HCT116 (cell line): ENCODE results near the gene SLC25A39. TPM values are rescaled to one million over a fixed set of nuclear protein-coding genes. Genes with fewer than 3 reads are reported as not detected.

Experiments
- ATAC-seq: fragments of 200-7000 bp; cut with Tn5 transposase; 2 replicates; pipeline ENCODE4 v1.9.1; 2020; ENCODE audit warnings: mild to moderate bottlenecking, moderate library complexity
- BruUV-seq: library from RNA; stranded (reverse); fragments of 400-500 nt; replicated peaks from 2 replicates; lab custom pipeline; 2021; lab: Mats Ljungman, UMichigan
- CTCF ChIA-PET: fragments of 300-600 bp; sonication (Branson Sonifier 250); formaldehyde crosslinking; loops from one replicate; lab custom pipeline; 2021; ENCODE audit warnings: antibody characterized with exemption; lab: Charles Lee
- POLR2A ChIA-PET: fragments of 300-600, 350-600 bp; sonication (Branson Sonifier 250); formaldehyde crosslinking; loops from one replicate; lab custom pipeline; 2021; ENCODE audit warnings: antibody characterized with exemption; lab: Charles Lee
- RAD21 ChIA-PET, 2 experiments: fragments of 300-600 bp; sonication (Branson Sonifier 250); formaldehyde crosslinking; loops; one replicate each; lab custom pipeline; 2023; ENCODE audit warnings: low total read pairs in 2 of 2; ENCODE audit not compliant: uncharacterized antibody in 2 of 2, unreplicated experiment in 2 of 2, low non-redundant PET in 1 of 2; lab: Charles Lee
- DNase-seq: peaks from one replicate; pipeline ENCODE4 v3.0.0-alpha.2; 2010; ENCODE audit warnings: low read depth, low spot score
- H2AFZ ChIP-seq: fragments of 200-600 bp; shearing (Covaris generic), sonication (generic); 2 replicates; pipeline ENCODE4 v1.6.1; 2017; ENCODE audit warnings: low read depth, mixed run types, mixed read lengths, antibody characterized with exemption, low read length; ENCODE audit not compliant: poor library complexity, severe bottlenecking
- H3K27ac ChIP-seq: 2 replicates; pipeline ENCODE4 v1.5.1; 2012; ENCODE audit warnings: low read depth, low read length
- H3K27me3 ChIP-seq: fragments of 200-600 bp; sonication (generic); 2 replicates; pipeline ENCODE4 v1.6.1; 2016; ENCODE audit warnings: mixed run types, low read length, mixed read lengths; ENCODE audit not compliant: insufficient read depth
- H3K36me3 ChIP-seq, 2 experiments: fragments of 200-500 bp in 1 of 2; fragments of 200-600 bp in 1 of 2; sonication (Bioruptor generic) in 1 of 2; sonication (generic) in 1 of 2; 2 replicates each; pipeline versions ENCODE4 v1.5.1 to v1.6.1; 2014 to 2016; ENCODE audit warnings: low read length in 2 of 2, inconsistent platforms in 1 of 2, mixed read lengths in 1 of 2, mixed run types in 1 of 2; ENCODE audit not compliant: insufficient read depth in 2 of 2, control insufficient read depth in 1 of 2
- H3K4me1 ChIP-seq, 2 experiments: fragments of 200-600 bp in 1 of 2; sonication (generic) in 1 of 2; 2 replicates each; pipeline versions ENCODE4 v1.5.1 to v1.6.1; 2012 to 2017; ENCODE audit warnings: low read length in 2 of 2, inconsistent platforms in 1 of 2, mild to moderate bottlenecking in 1 of 2, mixed read lengths in 1 of 2, mixed run types in 1 of 2, moderate library complexity in 1 of 2; ENCODE audit not compliant: insufficient read depth in 2 of 2, control insufficient read depth in 1 of 2
- H3K4me2 ChIP-seq: fragments of 200-600 bp; sonication (generic); 2 replicates; pipeline ENCODE4 v1.6.1; 2017; ENCODE audit warnings: mixed run types, low read length, mixed read lengths
- H3K4me3 ChIP-seq, 2 experiments: fragments of 200-600 bp in 1 of 2; sonication (generic) in 1 of 2; replicated peaks in 1 of 2; 2 replicates each; pipeline ENCODE4 v1.5.1; 2011 to 2016; ENCODE audit warnings: low read length in 2 of 2, control low read depth in 1 of 2, low read depth in 1 of 2, mild to moderate bottlenecking in 1 of 2, mixed read lengths in 1 of 2, mixed run types in 1 of 2
- H3K79me2 ChIP-seq: fragments of 200-600 bp; sonication (generic); 2 replicates; pipeline ENCODE4 v1.6.1; 2017; ENCODE audit warnings: mild to moderate bottlenecking, mixed run types, low read length, moderate library complexity, mixed read lengths; ENCODE audit not compliant: insufficient read depth
- H3K9ac ChIP-seq: fragments of 200-600 bp; sonication (generic); 2 replicates; pipeline ENCODE4 v1.6.1; 2016; ENCODE audit warnings: low read length, mixed read lengths
- H3K9me2 ChIP-seq: fragments of 200-600 bp; sonication (generic), shearing (Covaris generic); 2 replicates; pipeline ENCODE4 v1.6.1; 2017; ENCODE audit warnings: mixed run types, mild to moderate bottlenecking, moderate library complexity; ENCODE audit not compliant: insufficient read depth
- H3K9me3 ChIP-seq, 2 experiments: fragments of 200-500 bp in 1 of 2; fragments of 200-600 bp in 1 of 2; sonication (Bioruptor generic) in 1 of 2; sonication (generic) in 1 of 2; 2 replicates each; pipeline ENCODE4 v1.6.1; 2014 to 2017; ENCODE audit warnings: low read length in 2 of 2, mixed read lengths in 2 of 2, inconsistent platforms in 1 of 2, low read depth in 1 of 2, mild to moderate bottlenecking in 1 of 2, mixed run types in 1 of 2, moderate library complexity in 1 of 2; ENCODE audit not compliant: control insufficient read depth in 1 of 2, insufficient read depth in 1 of 2
- H4K20me1 ChIP-seq: fragments of 200-600 bp; sonication (generic), shearing (Covaris generic); 2 replicates; pipeline ENCODE4 v1.6.1; 2017; ENCODE audit warnings: mixed run types, mild to moderate bottlenecking, moderate library complexity; ENCODE audit not compliant: insufficient read depth
- ATF3 ChIP-seq: IDR thresholded peaks from 2 replicates; pipeline ENCODE4 v1.6.1; 2012
- EZH2phosphoT487 ChIP-seq: fragments of 200-600 bp; IDR thresholded peaks from 2 replicates; pipeline ENCODE4 v1.6.1; 2018; ENCODE audit warnings: antibody characterized with exemption, borderline replicate concordance
- MAX ChIP-seq: IDR thresholded peaks from 2 replicates; pipeline ENCODE4 v1.6.1; 2012
- POLR2AphosphoS5 ChIP-seq: IDR thresholded peaks from 2 replicates; pipeline ENCODE4 v1.6.1; 2011; ENCODE audit warnings: mild to moderate bottlenecking, low read depth, low read length, moderate library complexity
- RAD21 ChIP-seq: IDR thresholded peaks from 2 replicates; pipeline ENCODE4 v1.6.1; 2012; ENCODE audit warnings: low read depth, mild to moderate bottlenecking
- SIN3A ChIP-seq: IDR thresholded peaks from 2 replicates; pipeline ENCODE4 v1.6.1; 2012; ENCODE audit warnings: low read depth
- SP1 ChIP-seq: IDR thresholded peaks from 2 replicates; pipeline ENCODE4 v1.6.1; 2012; ENCODE audit warnings: low read depth
- SRF ChIP-seq: IDR thresholded peaks from 2 replicates; pipeline ENCODE4 v1.6.1; 2012; ENCODE audit warnings: low read depth
- TCF7L2 ChIP-seq: IDR thresholded peaks from 2 replicates; pipeline ENCODE4 v1.7.0; 2011; ENCODE audit warnings: borderline replicate concordance, inconsistent platforms; ENCODE audit not compliant: insufficient read depth, insufficient read length; ENCODE audit errors: extremely low read depth
- YY1 ChIP-seq: IDR thresholded peaks from 2 replicates; pipeline ENCODE4 v1.6.1; 2011; ENCODE audit warnings: low read length, low read depth, moderate library complexity, mild to moderate bottlenecking; ENCODE audit not compliant: insufficient replicate concordance; ENCODE audit errors: extremely low read depth
- ZBTB33 ChIP-seq: IDR thresholded peaks from 2 replicates; pipeline ENCODE4 v1.6.1; 2011; ENCODE audit warnings: mild to moderate bottlenecking, low read length, moderate library complexity; ENCODE audit not compliant: insufficient replicate concordance; ENCODE audit errors: extremely low read depth
- ZNF274 ChIP-seq: fragments of 200-500 bp; sonication (Bioruptor generic); IDR thresholded peaks from 2 replicates; pipeline ENCODE4 v1.6.1; 2014; ENCODE audit warnings: mild to moderate bottlenecking, low read depth, low read length, inconsistent platforms
- intact Hi-C: fragments of 100-400 bp; cut with micrococcal nuclease; formaldehyde crosslinking; loops from 2 replicates; pipeline ENCODE4 v1.10.0; 2022
- total RNA-seq: library from RNA; stranded (reverse); gene quantifications from one replicate; pipeline ENCODE4 v1.2.1, GENCODE V29; 2021; ENCODE audit not compliant: unreplicated experiment
- TF ChIP-seq, protein P1 (sequence below), 3 experiments: fragments of 200-600 bp in 1 of 3; sonication (generic) in 1 of 3; IDR thresholded peaks in 2 of 3; conservative IDR thresholded peaks in 1 of 3; 2 replicates each; pipeline ENCODE4 v1.5.1; 2012 to 2017; ENCODE audit warnings: low read depth in 2 of 3, low read length in 2 of 3, antibody characterized with exemption in 1 of 3, borderline replicate concordance in 1 of 3, control low read depth in 1 of 3, mild to moderate bottlenecking in 1 of 3, mixed read lengths in 1 of 3, mixed run types in 1 of 3, moderate library complexity in 1 of 3; ENCODE audit not compliant: insufficient read depth in 1 of 3

The SLC25A39 gene
- total RNA-seq, 1 experiment from 2014 or later: 326 TPM

DNA sequence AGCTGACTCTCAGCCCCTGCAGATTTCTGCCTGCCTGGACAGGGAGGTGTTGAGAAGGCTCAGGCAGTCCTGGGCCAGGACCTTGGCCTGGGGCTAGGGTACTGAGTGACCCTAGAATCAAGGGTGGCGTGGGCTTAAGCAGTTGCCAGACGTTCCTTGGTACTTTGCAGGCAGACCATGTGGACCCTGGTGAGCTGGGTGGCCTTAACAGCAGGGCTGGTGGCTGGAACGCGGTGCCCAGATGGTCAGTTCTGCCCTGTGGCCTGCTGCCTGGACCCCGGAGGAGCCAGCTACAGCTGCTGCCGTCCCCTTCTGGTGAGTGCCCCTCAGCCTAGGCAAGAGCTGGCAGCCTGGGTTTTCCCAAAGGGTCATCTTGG, 24.4 kb upstream of the SLC25A39 start:
- intact Hi-C loops: no loop called here
- no peaks in the 10 kb centered on the region for H3K79me2 ChIP-seq
- H3K9ac ChIP-seq: no peak overlapping the region
- POLR2A ChIA-PET: no interaction called here
- H3K27ac ChIP-seq: no peak overlapping the region
- no peak overlapping the region for H3K4me3 ChIP-seq
- H3K4me1 ChIP-seq: peaks cover 4 to 18% of the 10 kb centered on the region in 2 experiments; a peak in 3 of 4 replicates
- no peaks in the 10 kb centered on the region for H3K27me3 ChIP-seq
- H3K4me2 ChIP-seq: no peak overlapping the region
- H3K9me2 ChIP-seq: no peaks in the 10 kb centered on the region
- no peaks in the 10 kb centered on the region for H4K20me1 ChIP-seq
- BruUV-seq: no TSS peak
- no peaks in the 10 kb centered on the region for H3K9me3 ChIP-seq
- ATAC-seq: no peak
- CTCF ChIA-PET: interaction anchor here (1.6 to 2.3 kb wide), 2 partner anchors 139 to 145 kb away, joined by 4 to 13 read pairs; no protein-coding TSS in a partner anchor
- no peak for DNase-seq
- RAD21 ChIA-PET: no interaction called here
- no peak for TF ChIP-seq ATF3
- no peak for TF ChIP-seq YY1
- no peak for TF ChIP-seq SRF
- TF ChIP-seq, protein P1, sequence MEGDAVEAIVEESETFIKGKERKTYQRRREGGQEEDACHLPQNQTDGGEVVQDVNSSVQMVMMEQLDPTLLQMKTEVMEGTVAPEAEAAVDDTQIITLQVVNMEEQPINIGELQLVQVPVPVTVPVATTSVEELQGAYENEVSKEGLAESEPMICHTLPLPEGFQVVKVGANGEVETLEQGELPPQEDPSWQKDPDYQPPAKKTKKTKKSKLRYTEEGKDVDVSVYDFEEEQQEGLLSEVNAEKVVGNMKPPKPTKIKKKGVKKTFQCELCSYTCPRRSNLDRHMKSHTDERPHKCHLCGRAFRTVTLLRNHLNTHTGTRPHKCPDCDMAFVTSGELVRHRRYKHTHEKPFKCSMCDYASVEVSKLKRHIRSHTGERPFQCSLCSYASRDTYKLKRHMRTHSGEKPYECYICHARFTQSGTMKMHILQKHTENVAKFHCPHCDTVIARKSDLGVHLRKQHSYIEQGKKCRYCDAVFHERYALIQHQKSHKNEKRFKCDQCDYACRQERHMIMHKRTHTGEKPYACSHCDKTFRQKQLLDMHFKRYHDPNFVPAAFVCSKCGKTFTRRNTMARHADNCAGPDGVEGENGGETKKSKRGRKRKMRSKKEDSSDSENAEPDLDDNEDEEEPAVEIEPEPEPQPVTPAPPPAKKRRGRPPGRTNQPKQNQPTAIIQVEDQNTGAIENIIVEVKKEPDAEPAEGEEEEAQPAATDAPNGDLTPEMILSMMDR (IDR thresholded peaks at IDR 0.05 in 2 of 3, conservative IDR thresholded peaks at IDR 0.05 in 1 of 3; ENCODE audit: borderline replicate concordance in 1 of 3, insufficient read depth in 1 of 3, low read depth in 2 of 3, low read length in 2 of 3): no peak
- TF ChIP-seq ZNF274: no peak
- TF ChIP-seq SP1: no peak
- no peak for TF ChIP-seq ZBTB33
- TF ChIP-seq EZH2phosphoT487: no peak
- TF ChIP-seq SIN3A: no peak
- no peak for TF ChIP-seq TCF7L2
- no peak for TF ChIP-seq POLR2AphosphoS5
- TF ChIP-seq MAX: no peak
- no peak for TF ChIP-seq RAD21
- H3K36me3 ChIP-seq: peaks cover 0 to 4% of the 10 kb centered on the region in 2 experiments; a peak in 1 of 4 replicates
- no peak overlapping the region for H2AFZ ChIP-seq
